ENCODE results near the gene KLF8. TPM values are rescaled to one million over a fixed set of nuclear protein-coding genes. Genes with fewer than 3 reads are reported as not detected.

The KLF8 gene
- total RNA-seq, 1 experiment from 2014 or later, result 1.2 TPM

DNA sequence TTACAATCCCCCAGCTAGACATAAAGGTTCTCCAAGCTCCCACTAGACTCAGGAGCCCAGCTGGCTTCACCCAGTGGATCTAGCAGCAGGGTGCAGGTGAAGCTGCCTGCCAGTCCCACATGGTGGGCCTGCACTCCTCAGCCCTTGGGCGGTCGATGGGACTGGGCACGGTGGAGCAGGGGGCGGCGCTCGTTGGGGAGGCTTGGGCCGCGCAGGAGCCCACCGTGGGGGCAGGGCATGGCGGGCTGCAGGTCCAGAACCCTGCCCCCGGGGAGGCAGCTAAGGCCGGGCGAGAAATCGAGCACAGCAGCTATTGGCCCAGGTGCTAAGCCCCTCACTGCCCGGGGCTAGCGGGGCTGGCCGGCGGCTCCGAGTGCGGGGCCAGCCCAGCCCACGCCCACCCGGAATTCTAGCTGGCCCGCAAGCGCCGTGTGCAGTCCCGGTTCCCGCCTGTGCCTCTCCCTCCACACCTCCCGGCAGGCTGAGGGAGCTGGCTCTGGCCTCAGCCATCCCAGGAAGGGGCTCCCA, 9.6 kb upstream of the KLF8 start:
- no peaks in the 10 kb centered on the region for H3K79me2 ChIP-seq (ENCODE audit: insufficient read depth, low read length)
- H3K27ac ChIP-seq (ENCODE audit: low read depth, low read length), result no peak overlapping the region
- no peak overlapping the region for H2AFZ ChIP-seq (ENCODE audit: low read depth, low read length, poor library complexity, severe bottlenecking)
- no TSS peak for BruUV-seq (replicated peaks)
- intact Hi-C loops (cut with micrococcal nuclease), result no loop called here
- no peak for DNase-seq (ENCODE audit: low read depth, low spot score)
- H3K36me3 ChIP-seq (ENCODE audit: control insufficient read depth in 1 of 2, insufficient read depth in 2 of 2, low read length in 2 of 2), result no peaks in the 10 kb centered on the region
- ChIA-PET RAD21 (ENCODE audit: low non-redundant PET in 1 of 2, low total read pairs in 2 of 2, uncharacterized antibody in 2 of 2, unreplicated experiment in 2 of 2) (no interaction called here), POLR2A (no interaction called here), CTCF (no interaction called here)
- no peak for TF ChIP-seq FOSL1 (IDR thresholded peaks at IDR 0.05; ENCODE audit: low read depth)
- TF ChIP-seq, protein P1, sequence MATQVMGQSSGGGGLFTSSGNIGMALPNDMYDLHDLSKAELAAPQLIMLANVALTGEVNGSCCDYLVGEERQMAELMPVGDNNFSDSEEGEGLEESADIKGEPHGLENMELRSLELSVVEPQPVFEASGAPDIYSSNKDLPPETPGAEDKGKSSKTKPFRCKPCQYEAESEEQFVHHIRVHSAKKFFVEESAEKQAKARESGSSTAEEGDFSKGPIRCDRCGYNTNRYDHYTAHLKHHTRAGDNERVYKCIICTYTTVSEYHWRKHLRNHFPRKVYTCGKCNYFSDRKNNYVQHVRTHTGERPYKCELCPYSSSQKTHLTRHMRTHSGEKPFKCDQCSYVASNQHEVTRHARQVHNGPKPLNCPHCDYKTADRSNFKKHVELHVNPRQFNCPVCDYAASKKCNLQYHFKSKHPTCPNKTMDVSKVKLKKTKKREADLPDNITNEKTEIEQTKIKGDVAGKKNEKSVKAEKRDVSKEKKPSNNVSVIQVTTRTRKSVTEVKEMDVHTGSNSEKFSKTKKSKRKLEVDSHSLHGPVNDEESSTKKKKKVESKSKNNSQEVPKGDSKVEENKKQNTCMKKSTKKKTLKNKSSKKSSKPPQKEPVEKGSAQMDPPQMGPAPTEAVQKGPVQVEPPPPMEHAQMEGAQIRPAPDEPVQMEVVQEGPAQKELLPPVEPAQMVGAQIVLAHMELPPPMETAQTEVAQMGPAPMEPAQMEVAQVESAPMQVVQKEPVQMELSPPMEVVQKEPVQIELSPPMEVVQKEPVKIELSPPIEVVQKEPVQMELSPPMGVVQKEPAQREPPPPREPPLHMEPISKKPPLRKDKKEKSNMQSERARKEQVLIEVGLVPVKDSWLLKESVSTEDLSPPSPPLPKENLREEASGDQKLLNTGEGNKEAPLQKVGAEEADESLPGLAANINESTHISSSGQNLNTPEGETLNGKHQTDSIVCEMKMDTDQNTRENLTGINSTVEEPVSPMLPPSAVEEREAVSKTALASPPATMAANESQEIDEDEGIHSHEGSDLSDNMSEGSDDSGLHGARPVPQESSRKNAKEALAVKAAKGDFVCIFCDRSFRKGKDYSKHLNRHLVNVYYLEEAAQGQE (IDR thresholded peaks at IDR 0.05; ENCODE audit: low read depth), result no peak
- no peak for TF ChIP-seq SP1 (IDR thresholded peaks at IDR 0.05; ENCODE audit: low read depth)
- no peak for TF ChIP-seq SIN3A (IDR thresholded peaks at IDR 0.05; ENCODE audit: low read depth)
- no peak for TF ChIP-seq POLR2A (IDR thresholded peaks at IDR 0.05; ENCODE audit: borderline replicate concordance, extremely low read depth, insufficient read depth, insufficient read length)
- no peak overlapping the region for H3K4me2 ChIP-seq (ENCODE audit: low read length)
- H3K9me3 ChIP-seq (ENCODE audit: control insufficient read depth in 1 of 2, insufficient read depth in 1 of 2, low read depth in 1 of 2, low read length in 2 of 2), result no peaks in the 10 kb centered on the region
- H3K4me3 ChIP-seq (replicated peaks in 1 of 2; ENCODE audit: low read depth in 1 of 2, low read length in 2 of 2), result no peak overlapping the region
- ATAC-seq, result no peak
- H4K20me1 ChIP-seq (ENCODE audit: insufficient read depth), result no peaks in the 10 kb centered on the region
- H3K9me2 ChIP-seq (ENCODE audit: insufficient read depth), result no peaks in the 10 kb centered on the region
- no peaks in the 10 kb centered on the region for H3K27me3 ChIP-seq (ENCODE audit: insufficient read depth, low read length)
- no peak overlapping the region for H3K9ac ChIP-seq (ENCODE audit: low read length)
- no peaks in the 10 kb centered on the region for H3K4me1 ChIP-seq (ENCODE audit: control insufficient read depth in 1 of 2, insufficient read depth in 2 of 2, low read length in 2 of 2)

GRCh38 chrX:56226980-56227379, 5.2 kb upstream of the KLF8 start:
- Histone ChIP-seq H3K79me2 (ENCODE audit: insufficient read depth, low read length) (no peaks in the 10 kb centered on the region), H3K27me3 (ENCODE audit: insufficient read depth, low read length) (no peaks in the 10 kb centered on the region), H3K9me3 (ENCODE audit: control insufficient read depth in 1 of 2, insufficient read depth in 1 of 2, low read depth in 1 of 2, low read length in 2 of 2) (no peaks in the 10 kb centered on the region), H3K4me1 (ENCODE audit: control insufficient read depth in 1 of 2, insufficient read depth in 2 of 2, low read length in 2 of 2) (peaks cover 0 to 3% of the 10 kb centered on the region in 2 experiments; a peak in 1 of 4 replicates), H3K4me2 (ENCODE audit: low read length) (no peak overlapping the region), H3K9me2 (ENCODE audit: insufficient read depth) (no peaks in the 10 kb centered on the region), H3K9ac (ENCODE audit: low read length) (no peak overlapping the region), H3K4me3 (replicated peaks in 1 of 2; ENCODE audit: low read depth in 1 of 2, low read length in 2 of 2) (no peak overlapping the region), H2AFZ (ENCODE audit: low read depth, low read length, poor library complexity, severe bottlenecking) (no peak overlapping the region), H3K36me3 (ENCODE audit: control insufficient read depth in 1 of 2, insufficient read depth in 2 of 2, low read length in 2 of 2) (no peaks in the 10 kb centered on the region), H3K27ac (ENCODE audit: low read depth, low read length) (no peak overlapping the region), H4K20me1 (ENCODE audit: insufficient read depth) (no peaks in the 10 kb centered on the region)
- no TSS peak for BruUV-seq (replicated peaks)
- POLR2A ChIA-PET, result no interaction called here
- CTCF ChIA-PET, result no interaction called here
- no peak for DNase-seq (ENCODE audit: low read depth, low spot score)
- intact Hi-C loops (cut with micrococcal nuclease), result no loop called here
- RAD21 ChIA-PET (ENCODE audit: low non-redundant PET in 1 of 2, low total read pairs in 2 of 2, uncharacterized antibody in 2 of 2, unreplicated experiment in 2 of 2), result no interaction called here
- TF ChIP-seq YY1 (IDR thresholded peaks at IDR 0.05; ENCODE audit: extremely low read depth, insufficient replicate concordance, low read depth, low read length), result no peak
- TF ChIP-seq, protein P1 (IDR thresholded peaks at IDR 0.05; ENCODE audit: low read depth), result no peak
- no peak for ATAC-seq

Measured in HCT116 (cell line).